ENCODE measurements around the gene TGFBRAP1. TPM values are rescaled to one million over a fixed set of nuclear protein-coding genes. Genes with fewer than 3 reads are reported as not detected.

TGFBRAP1 gene
- total and polyA plus RNA-seq, 2 donors (not counting 3 experiments of a cell fraction or from before 2014, with no cell fraction given) = 25.4 to 37.6 TPM

Other genes with a start within 250 kb of the TGFBRAP1 start
- gene GPR45, start 88.0 kb downstream of the TGFBRAP1 start, total RNA-seq = not detected in 2 replicates
- gene GPR45, start 88.0 kb downstream of the TGFBRAP1 start, polyA plus RNA-seq = not detected in 2 replicates
- gene C2orf49, start 7.8 kb upstream of the TGFBRAP1 start, total RNA-seq = 15.0 and 16.0 TPM in 2 replicates
- 3.6 and 4.6 TPM in 2 replicates for gene C2orf49, start 7.8 kb upstream of the TGFBRAP1 start, polyA plus RNA-seq
- gene FHL2, start 69.3 kb upstream of the TGFBRAP1 start, total RNA-seq = 178 and 197 TPM in 2 replicates
- 491 and 497 TPM in 2 replicates for gene FHL2, start 69.3 kb upstream of the TGFBRAP1 start, polyA plus RNA-seq